Lower leg skin (tissue), 4 donors: ENCODE data around the gene OR2H2. TPM values are rescaled to one million over a fixed set of nuclear protein-coding genes. Genes with fewer than 3 reads are reported as not detected.

ENCODE experiments used
- DNase-seq, 2 donors: peaks; one replicate each; pipeline ENCODE4 v3.0.0-alpha.2; 2019; ENCODE audit warnings: low spot score in 2 of 2
- H3K4me3 ChIP-seq: fragments of 200-600 bp; sonication (generic); 2 replicates; pipeline ENCODE4 v1.5.1; 2017; ENCODE audit warnings: mild to moderate bottlenecking, low read depth; ENCODE audit not compliant: poor library complexity, severe bottlenecking
- CTCF ChIP-seq, 3 donors: fragments of 450-650 bp; IDR thresholded peaks; one replicate each; pipeline ENCODE4 v1.5.1; 2016; ENCODE audit warnings: antibody characterized with exemption in 3 of 3, mild to moderate bottlenecking in 3 of 3, moderate library complexity in 2 of 3
- POLR2A ChIP-seq, 2 donors: fragments of 450-650 bp; IDR thresholded peaks; one replicate each; pipeline ENCODE4 v1.6.1; 2016 to 2017; ENCODE audit warnings: antibody characterized with exemption in 2 of 2, mild to moderate bottlenecking in 1 of 2, moderate library complexity in 1 of 2
- WGBS, 2 donors: methylation state at CpG; one replicate each; pipeline ENCODE4 v1.1.5; 2018; 5-methylcytosine and 5-hydroxymethylcytosine counted together
- intact Hi-C: fragments of 100-400 bp; cut with DNase I; formaldehyde crosslinking; loops from one replicate; pipeline ENCODE4 v1.15.0; 2023; ENCODE audit warnings: low total_unique reads
- total RNA-seq, 4 donors: library from RNA; depleted of rRNA; stranded (reverse); fragments of >200 nt; gene quantifications; one replicate each; pipeline ENCODE4 v1.1.0, GENCODE V29; 2016

The OR2H2 gene
- total RNA-seq, 4 donors from 2014 or later: not detected

GRCh38 chr6:29627755-29628418 is 43.0 kb downstream of the OR2H2 start:
- 1% methylated on average over 30 to 39 of the region's 51 CpGs for WGBS, 2 donors
- peak overlapping the region; percentile 37 for H3K4me3 ChIP-seq
- DNase-seq: peak; percentile 47 to 95
- TF ChIP-seq POLR2A (IDR thresholded peaks at IDR 0.05): no peak
- no peak for TF ChIP-seq CTCF (IDR thresholded peaks at IDR 0.05)
- intact Hi-C loops: no loop called here

- WGBS, 2 donors: 4 to 6% methylated on average over 32 of the region's 32 CpGs
- TF ChIP-seq CTCF (IDR thresholded peaks at IDR 0.05) (no peak), POLR2A (IDR thresholded peaks at IDR 0.05) (no peak)
- H3K4me3 ChIP-seq: peak overlapping the region; percentile 37
- intact Hi-C loops: no loop called here
- peak; percentile 58 to 94 for DNase-seq
These were observed 43.7 kb downstream of the OR2H2 start for GRCh38 chr6:29628419-29629281.

GRCh38 chr6:29629571-29629970 is 44.6 kb downstream of the OR2H2 start:
- TF ChIP-seq CTCF (IDR thresholded peaks at IDR 0.05) (no peak), POLR2A (IDR thresholded peaks at IDR 0.05) (no peak)
- 75 to 78% methylated on average over 2 of the region's 2 CpGs for WGBS, 2 donors
- no peak for DNase-seq
- no peak overlapping the region for H3K4me3 ChIP-seq
- intact Hi-C loops: no loop called here

GRCh38 chr6:29630315-29630714 is 45.4 kb downstream of the OR2H2 start:
- intact Hi-C loops: no loop called here
- WGBS, 2 donors: 83 to 93% methylated on average over 9 of the region's 9 CpGs
- H3K4me3 ChIP-seq: no peak overlapping the region
- no peak for DNase-seq
- no peak for TF ChIP-seq POLR2A (IDR thresholded peaks at IDR 0.05)
- no peak for TF ChIP-seq CTCF (IDR thresholded peaks at IDR 0.05)

GRCh38 chr6:29631209-29631810 is 46.4 kb downstream of the OR2H2 start:
- 73 to 81% methylated on average over 14 of the region's 14 CpGs for WGBS, 2 donors
- intact Hi-C loops: no loop called here
- H3K4me3 ChIP-seq: no peak overlapping the region
- TF ChIP-seq POLR2A (IDR thresholded peaks at IDR 0.05): no peak
- DNase-seq: peak in 1 of 2 donors; percentile 82
